ENCODE data around the gene RNLS.
"Not testable (repeated sequence)": the region's sequence is repeated elsewhere in the genome, so short reads cannot be mapped to it uniquely, and the experiment has no call there.

RNLS gene

DNA sequence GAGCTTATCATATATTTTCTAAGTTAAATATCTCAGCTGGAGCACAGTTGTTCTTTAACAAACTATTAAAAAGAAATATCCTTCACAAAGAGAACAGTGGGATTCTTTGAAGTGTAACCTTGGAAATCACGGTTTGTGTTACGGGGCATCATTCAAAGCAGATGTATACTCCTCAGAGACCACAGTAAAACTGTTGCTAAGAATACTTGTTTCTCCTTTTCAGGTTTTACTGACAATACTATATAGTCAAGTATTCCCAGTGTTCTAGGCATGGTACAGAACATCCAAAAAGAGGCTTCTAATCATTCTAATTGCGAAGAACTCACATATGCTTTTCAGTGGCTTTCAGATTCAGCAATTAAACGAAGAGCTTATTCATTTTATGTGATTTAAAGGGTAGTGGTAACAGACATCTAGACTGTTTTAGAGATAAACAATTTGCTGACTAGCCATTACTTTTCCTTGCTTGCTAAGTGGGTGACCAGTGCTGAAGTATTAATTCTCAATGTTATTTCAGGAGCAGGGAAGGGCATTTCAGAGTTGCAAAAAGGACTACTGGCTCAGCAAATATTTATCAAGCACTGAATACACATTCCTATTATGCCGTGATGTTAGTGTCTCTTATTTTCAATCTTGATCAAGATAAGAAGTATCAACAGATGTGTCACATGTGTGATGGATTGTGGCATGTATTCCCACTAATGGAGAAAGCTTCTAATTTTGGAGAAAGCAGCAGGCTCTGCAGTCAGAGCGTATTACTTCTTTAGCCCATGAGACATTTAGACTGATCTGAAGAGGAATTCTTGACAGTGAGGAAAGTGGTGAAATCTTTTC is 236.8 kb downstream of the RNLS start:
- DNase-seq (ENCODE audit: low read depth in 2 of 2): no peak

DNA sequence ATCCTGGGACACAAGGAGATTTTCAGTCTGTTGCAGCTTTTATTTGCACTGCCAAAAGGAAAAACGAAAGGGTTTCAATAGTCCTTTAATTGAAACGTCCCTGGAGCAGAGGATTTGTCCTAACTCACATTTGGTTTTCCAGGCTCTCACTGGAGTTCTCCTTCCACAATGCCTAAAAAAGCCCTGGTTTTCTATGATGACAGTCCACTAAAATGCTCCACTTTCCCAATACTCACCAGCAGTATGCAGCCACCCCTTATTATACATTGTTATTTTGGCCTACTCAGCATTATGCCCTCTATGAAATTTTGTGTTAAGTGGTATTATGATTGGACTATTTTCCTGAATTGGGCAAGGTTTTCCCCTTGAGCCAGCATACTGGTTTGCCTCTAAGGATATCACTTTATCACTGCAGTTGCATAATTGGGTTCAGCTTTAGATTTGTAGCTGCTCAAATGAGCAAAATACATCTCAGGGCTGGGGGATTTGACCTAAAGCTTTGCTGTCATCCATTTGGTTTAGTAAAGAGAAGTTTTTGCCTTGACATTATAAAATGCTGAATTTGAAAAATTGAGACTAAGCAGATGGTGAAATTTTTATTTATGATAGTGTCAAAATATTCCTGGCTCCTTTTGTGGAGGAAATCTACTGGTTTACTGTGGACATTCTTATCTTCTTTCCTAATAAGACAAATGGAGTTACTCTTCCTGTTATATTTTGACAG is 239.2 kb downstream of the RNLS start:
- DNase-seq (ENCODE audit: low read depth in 2 of 2): no peak

DNA sequence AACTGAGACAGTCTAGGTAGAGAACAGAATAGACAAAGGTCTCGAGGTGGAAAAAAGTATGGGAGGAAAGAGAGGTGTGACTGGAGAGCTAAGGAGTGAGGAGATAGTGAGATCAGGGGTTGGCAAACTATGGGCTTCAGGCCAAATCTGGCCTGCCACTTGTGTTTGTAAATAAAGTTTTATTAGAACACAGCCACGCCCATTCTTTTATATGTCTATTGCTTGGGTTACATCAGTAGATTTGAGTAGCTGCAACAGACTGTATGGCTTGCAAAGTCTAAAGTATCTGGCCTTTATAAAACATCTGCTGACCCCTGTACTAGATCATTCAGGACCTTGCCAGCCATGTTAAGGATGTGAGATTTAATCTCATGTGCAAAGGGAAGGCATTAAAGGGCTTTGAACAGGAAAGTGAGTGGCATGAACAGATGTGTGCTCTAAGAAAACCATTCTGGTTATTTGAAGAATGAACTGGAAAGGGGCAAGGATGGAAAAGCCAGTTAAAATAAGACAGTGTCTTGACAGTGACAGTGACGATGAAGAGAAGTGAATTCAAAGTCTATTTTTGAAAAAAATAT is 240.3 kb downstream of the RNLS start:
- DNase-seq (ENCODE audit: low read depth in 2 of 2): no peak

DNA sequence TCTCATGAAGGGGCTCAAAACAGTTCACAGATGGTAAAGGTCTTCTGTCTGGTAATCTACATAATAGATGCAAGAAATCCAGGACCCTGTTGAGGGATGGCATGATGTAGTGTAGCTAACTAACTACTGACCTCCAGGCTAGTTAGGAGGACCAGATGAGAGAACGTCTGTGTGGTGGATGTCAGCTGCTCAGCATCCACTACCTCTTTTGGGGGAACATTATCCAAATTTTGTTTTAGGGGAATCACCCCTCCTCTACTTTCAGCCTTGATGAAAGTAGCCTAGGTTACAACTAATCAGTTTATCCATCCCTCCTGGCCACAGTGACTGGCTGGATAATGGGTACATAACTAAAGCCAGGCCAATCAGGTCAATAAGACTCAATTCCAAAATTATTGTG is 246.0 kb downstream of the RNLS start:
- DNase-seq (ENCODE audit: low read depth in 2 of 2): no peak

DNA sequence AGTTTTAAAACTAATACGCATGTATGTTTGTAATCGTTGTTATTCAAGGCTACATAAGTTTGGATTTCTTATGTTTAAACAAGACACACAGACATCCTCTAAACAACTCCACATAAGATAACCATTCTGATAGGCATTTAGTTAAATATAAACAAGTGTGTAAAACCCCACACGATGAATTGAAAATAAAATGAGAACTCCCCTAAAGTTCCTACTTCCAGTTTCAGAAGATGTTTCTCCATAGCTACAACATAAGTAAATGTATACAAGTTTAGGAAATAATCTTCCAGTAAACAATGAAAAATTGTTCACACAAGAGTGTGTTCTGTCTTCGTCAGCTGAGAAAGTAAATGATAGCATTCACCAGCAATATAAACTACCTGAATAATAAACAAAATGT is 246.8 kb downstream of the RNLS start:
- DNase-seq (ENCODE audit: low read depth in 2 of 2): no peak

DNA sequence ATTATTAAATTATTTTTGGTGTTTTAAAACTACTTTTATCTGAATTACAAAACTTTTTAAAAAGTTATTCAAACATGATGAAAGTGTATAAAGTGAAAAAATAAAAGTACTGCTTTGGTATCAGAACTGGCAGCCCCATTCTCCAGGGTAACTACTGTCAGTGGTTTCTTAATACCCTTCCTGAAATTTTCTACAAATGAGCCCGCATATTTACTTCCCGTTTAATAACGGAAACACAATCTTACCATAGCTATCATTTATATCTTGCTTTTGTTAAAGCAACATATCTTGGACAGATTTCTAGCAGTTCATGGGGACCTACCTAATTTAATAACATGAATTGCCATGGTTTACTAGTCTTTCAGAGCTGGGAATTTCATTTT is 249.9 kb downstream of the RNLS start:
- no peak for DNase-seq (ENCODE audit: low read depth in 2 of 2)

DNA sequence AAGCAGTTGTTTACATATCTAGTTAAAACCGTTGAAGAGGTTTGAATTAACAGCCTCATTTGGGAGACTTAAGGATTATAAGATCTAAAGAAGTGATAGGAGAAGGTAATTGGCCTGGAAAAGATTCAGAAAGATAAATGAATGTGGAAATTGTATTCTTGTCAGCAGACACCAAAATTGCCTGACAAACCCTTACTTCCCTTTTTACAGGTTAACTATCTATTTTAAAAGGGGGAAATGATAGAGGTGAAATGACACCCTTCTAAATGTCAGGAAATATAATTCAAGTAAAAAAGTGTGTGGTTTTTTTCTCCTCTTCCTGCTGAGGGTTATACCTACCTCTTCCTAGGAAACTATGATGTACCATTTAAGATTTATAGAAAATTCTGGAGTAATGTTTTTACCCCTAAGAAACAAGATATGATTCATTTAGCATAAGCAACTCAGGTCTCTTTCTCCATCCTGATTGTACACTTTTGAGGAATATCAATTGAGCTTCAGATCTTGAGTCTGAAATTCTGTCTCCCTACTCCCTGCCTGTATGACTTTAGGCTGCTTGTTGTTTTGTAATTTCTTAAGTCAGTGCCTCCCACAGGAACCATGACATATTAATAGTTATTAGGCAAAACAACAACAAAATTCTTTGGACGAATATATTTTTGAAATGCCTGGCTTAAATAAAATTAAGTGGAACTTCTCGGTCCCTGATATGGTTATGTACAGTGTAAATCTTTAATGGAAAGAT is 250.4 kb downstream of the RNLS start:
- no peak for DNase-seq (ENCODE audit: low read depth in 2 of 2)

DNA sequence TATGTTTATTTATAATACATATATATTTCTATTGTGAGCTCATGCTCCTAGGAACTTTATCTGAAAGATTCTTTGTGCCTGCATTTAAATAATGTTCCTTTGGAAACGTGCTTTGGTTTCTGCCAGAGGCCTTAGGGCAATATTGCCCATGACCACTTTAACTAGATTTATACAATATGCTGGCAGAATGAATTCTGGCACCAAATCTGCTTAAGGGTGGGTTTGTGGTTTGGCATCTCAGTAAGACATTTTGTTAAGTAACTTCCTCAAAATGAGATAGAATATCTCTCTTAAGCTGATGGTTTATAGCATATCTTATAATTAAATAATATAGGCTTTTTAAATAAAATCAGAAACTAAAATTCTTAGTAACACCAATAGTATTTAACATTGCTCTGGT is 252.9 kb downstream of the RNLS start:
- DNase-seq (ENCODE audit: low read depth in 2 of 2): no peak

DNA sequence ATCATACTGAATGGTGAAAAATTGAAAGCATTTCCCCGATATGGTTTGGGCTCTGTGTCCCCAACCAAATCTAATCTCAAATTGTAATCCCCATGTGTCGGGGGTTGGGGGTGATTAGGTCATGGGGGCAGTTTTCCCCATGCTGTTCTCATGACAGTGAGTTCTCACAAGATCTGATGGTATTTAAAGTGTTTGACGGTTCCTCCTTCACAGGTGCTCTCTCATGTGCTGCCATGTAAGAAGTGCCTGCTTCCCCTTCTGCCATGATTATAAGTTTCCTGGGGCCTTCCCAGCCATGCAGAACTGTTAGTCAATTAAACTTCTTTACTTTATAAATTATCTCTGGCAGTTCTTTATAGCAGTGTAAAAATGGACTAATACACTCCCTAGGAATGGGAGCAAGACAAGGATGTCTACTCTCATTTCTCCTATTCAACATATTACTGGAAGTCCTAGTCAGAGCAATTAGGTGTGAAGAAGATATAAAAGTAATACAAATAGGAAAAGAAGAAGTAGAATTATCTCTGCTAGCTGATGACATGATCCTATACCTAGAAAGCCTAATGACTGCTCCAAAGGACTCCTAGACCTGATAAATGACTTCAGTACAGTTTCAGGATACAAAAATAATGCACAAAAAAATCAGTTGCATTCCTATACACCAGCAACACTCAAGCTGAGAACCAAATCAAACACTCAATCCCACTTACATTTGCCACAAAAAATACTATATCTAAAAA is 260.6 kb downstream of the RNLS start:
- DNase-seq (ENCODE audit: low read depth in 2 of 2): no peak

DNA sequence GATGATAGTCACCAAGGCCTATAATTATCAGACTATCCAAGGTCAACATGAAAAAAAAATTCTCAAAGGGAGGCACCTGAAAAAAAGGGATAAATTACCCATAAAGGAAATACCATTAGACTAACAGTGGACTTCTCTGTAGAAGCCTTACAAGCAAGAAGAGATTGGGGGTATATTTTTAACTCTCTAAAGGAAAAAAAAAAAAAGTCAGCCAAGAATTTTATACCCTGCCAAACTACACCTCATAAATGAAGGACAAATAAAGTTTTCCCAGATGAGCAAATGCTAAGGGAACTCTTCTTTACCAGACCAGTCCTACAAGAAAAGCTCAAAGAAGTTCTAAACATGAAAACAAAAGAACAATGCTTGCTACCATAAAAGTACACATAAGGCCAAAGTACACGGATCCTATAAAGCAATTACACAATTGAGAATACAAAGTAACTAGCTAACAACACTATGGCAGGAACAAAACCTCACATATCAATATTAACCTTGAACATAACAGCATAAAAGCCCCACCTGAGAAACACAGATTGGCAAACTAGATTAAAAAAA is 263.1 kb downstream of the RNLS start:
- no peak for DNase-seq (ENCODE audit: low read depth in 2 of 2)

DNA sequence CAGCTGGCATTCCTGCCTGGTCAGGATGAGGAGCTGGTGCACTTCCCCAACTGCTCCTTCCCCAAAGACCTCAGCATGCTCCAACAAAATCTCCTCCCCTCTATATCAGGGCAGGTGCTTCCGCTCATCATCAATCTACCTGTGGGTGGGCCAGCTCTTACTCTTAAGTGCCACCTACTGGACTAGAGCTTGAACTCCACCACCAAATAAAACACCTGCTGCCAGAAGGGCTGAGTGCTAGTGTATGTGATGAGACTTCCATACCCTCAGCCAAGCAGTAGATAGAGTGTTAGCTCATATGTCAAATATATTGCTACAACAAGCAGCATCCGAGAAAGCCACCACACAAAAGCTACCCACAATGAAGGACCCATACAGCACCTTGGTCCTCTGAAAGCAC is 264.3 kb downstream of the RNLS start:
- DNase-seq (ENCODE audit: low read depth in 2 of 2): no peak

DNA sequence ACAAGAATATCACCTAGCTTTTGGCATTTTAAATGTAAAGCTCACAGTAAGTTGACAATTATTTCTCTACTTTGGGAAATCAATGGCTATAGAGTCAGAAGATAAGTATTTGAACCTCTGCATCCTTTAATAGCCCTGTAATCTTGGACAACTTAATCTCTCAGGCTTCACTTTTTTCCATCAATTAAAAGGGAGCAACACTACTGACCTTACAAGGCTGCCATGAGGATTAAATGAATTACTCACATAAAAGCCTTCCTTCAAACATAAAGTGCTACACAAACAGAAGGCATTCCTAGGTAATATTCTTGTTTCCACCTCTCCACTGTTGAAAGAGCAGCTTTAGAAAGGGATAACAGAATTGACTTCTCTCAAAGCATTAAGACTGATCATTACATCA is 266.0 kb downstream of the RNLS start:
- no peak for DNase-seq (ENCODE audit: low read depth in 2 of 2)

DNA sequence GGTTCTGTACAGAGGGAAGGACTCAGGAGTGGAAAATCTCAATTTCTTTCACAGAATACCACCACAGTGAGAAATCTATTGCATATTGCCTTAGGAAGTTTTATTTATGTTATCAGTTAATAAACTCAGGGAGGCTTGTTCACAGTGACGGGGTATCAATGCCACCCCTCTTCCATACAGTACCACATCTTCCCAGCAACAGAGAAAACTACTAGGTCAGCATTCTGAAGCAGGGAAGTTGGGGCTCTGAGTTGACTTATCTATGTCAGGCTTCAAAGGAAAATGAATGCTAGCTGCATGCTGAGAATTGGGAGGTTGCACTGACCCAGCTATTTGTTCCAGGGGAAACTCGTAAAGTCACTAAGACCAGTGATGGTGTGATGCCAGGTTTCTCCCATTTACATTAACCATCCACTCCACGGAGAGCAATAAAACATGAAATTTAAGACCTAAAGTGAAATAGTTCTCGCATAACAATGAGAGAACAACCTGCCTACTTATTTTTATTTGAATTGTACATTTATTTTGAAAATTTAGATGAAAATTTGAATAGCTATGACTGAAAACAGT is 266.7 kb downstream of the RNLS start:
- DNase-seq (ENCODE audit: low read depth in 2 of 2): no peak

DNA sequence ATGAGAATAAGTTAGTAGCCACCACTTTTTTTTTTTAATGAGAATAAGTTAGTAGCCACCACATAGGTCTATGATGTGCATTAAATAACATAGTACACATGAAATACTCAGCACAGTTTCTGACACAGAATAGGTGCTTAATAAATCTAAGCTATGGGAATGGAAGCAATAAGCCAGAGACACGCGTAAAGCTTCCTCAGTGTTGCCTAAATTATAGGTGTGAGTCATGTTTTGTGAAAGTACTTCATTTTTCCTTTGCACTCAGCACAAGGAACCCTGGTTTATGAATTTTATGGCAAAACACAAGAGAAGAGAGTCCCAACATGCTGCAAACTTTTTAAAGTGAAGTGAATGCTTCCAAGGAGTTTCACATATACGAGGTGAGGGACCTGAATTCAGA is 267.4 kb downstream of the RNLS start:
- DNase-seq (ENCODE audit: low read depth in 2 of 2): no peak

DNA sequence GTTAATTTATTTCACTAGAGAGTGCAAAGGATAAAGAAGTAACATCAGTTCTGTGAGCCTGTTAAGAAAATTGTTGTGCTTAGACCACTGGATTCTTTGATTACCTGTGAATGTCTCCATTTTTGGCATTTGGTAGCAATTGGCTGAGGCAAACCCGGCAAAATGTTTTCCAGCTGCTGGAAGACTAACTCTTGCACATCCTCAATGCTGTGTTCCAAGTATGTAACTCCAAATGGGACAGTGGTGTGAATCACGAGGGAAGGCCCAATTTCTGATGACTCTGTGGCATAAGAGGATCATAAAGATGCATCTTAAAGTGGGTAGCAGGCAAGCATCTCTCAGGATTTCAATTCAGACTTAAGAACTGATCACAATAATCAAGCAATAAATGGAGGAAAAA is 268.8 kb downstream of the RNLS start:
- DNase-seq (ENCODE audit: low read depth in 2 of 2): no peak

DNA sequence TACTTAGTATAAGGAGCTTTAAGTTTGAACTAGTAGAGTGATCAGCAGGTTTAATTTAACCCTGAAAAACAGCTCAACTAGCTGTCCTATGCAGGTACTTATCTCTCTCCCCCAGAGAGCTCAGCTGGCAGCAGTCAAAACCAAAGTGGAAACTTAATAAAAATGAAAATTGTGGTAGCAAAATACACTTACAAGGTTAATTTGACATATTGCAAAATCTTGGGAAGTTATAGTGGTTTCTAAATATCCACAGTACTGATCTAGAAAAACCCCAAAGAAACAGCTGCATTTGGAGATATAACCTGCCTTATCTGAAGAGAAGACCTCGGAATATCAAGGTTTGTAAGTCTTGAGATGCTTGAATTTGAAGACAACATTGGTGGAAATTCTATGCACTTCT is 269.2 kb downstream of the RNLS start:
- DNase-seq (ENCODE audit: low read depth in 2 of 2): no peak

DNA sequence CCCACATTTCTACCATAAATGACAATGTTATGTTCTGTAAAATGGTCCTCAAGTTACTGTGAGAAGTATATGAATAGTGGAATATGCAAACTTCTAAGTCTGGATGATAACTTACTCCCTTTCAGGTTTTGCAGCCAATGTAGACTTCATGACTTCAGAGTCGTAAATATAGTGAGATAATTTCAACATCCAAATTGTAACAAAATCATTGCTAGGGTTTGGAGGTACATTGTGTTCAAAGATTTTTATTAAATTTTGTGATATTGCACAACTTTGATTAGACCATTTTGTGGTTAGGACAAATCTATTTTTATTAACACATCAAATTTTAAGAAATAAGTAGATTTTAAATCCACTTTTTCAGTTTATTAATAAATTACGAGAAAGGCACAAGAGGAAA is 270.3 kb downstream of the RNLS start:
- no peak for DNase-seq (ENCODE audit: low read depth in 2 of 2)

DNA sequence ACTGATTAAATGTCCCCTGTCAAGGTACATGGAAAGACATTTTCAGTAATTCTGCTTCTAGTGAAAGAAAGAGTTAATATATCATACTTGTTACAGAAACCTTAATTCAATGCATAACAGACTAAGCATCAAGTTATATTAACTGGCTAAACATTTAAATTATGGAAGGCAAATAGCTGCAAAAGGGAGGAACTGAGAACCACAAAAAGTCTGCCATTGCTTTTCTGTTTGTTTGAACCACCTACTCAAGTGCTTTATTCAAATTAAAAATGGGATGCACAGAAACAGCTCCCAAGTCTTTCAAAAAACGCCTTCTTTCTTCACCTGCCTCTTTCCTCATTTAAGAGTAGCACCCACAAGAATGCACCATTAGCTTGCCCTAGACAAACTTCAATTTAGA is 271.9 kb downstream of the RNLS start:
- no peak for DNase-seq (ENCODE audit: low read depth in 2 of 2)

DNA sequence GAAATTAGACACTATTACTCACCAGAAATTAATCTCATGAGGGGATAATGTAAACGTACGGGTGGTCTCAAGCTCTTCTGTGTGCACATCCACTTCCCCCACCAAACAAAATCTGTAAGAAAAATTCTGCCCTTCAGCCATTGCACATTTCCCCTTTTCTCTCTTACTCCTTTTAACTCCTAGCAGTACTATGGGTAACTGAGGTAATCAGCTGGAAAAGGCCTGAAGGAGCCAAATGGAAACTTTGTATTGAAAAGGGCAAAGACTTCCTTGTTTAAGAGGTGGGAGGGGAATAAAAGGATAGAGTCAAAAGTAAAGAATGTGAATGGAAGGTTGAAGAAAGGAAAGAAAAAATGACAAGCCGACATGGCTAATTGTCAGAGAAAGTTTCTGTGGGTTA is 273.8 kb downstream of the RNLS start:
- no peak for DNase-seq (ENCODE audit: low read depth in 2 of 2)

DNA sequence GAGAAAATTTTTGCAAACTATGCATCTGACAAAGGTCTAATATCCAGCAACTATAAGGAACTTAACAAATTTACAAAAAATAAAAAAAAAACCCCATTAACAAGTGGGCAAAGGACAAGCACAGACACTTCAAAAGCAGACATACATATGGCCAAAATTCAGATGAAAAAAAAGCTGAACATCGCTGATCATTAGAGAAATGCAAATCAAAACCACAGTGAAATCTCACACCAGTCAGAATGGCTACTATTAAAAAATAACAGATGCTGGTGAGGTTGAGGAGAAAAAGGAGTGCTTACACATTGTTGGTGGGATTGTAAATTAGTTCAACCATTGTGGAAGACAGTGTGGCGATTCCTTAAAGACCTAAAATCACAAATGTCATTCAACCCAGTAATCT is 274.8 kb downstream of the RNLS start:
- DNase-seq (ENCODE audit: low read depth in 2 of 2): not testable (repeated sequence)

DNA sequence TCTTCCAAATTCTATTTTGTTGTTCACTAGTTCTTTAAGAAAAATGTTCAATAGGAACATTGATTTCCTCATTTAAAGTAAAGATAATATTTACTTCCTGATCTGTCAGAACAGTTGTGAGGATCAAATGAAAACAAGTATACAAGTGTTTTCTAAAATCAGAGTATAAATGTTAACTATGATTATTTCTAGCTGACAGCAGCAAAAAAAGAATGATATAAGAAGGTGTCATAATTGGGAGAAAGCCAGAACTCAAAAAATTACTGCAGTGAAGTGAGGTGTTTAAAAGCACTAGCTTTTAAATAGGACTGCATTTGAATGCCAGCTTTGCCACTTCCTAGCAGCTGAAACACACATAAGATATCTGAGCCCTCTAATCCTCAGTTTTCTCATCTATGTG is 283.3 kb downstream of the RNLS start:
- no peak for DNase-seq (ENCODE audit: low read depth in 2 of 2)
